Tibial artery (tissue), 4 donors: ENCODE measurements around the gene LRP1B.

Source experiments
- DNase-seq, 2 donors: peaks; one replicate each; pipeline ENCODE4 v3.0.0-alpha.2; 2019
- H3K27ac ChIP-seq, 2 donors: fragments of 200-600 bp; sonication (generic) in 1 of 2; 1 replicate in 1 of 2; 2 replicates in 1 of 2; pipeline ENCODE4 v1.5.1; 2018 to 2019; ENCODE audit warnings: mild to moderate bottlenecking in 1 of 2
- H3K27me3 ChIP-seq, 2 donors: fragments of 200-600 bp; sonication (generic) in 1 of 2; one replicate each; pipeline versions ENCODE4 v1.5.1 to v1.6.0; 2016 to 2019
- H3K36me3 ChIP-seq, 3 donors: fragments of 200-600 bp; sonication (generic) in 2 of 3; one replicate each; pipeline ENCODE4 v1.5.1; 2016 to 2019; ENCODE audit warnings: mild to moderate bottlenecking in 2 of 3
- H3K4me1 ChIP-seq, 4 donors: fragments of 200-600 bp; sonication (generic) in 2 of 4; 1 replicate in 3 of 4; 2 replicates in 1 of 4; pipeline ENCODE4 v1.5.1; 2016 to 2019
- H3K4me3 ChIP-seq, 2 donors: fragments of 200-600 bp; sonication (generic) in 1 of 2; 1 replicate in 1 of 2; 2 replicates in 1 of 2; pipeline ENCODE4 v1.5.1; 2018 to 2019; ENCODE audit warnings: mild to moderate bottlenecking in 2 of 2
- H3K9me3 ChIP-seq, 3 donors: fragments of 200-600 bp; sonication (generic) in 1 of 3; one replicate each; pipeline ENCODE4 v1.5.1; 2016 to 2019
- CTCF ChIP-seq, 2 experiments: fragments of 200-600 bp in 1 of 2; fragments of 450-650 bp in 1 of 2; IDR thresholded peaks; one replicate each; pipeline ENCODE4 v1.5.1; 2017 to 2019; ENCODE audit warnings: antibody characterized with exemption in 2 of 2, mild to moderate bottlenecking in 1 of 2, moderate library complexity in 1 of 2
- intact Hi-C: fragments of 100-400 bp; cut with DNase I; formaldehyde crosslinking; loops from one replicate; pipeline ENCODE4 v1.15.0; 2023; ENCODE audit warnings: low total_unique reads

The LRP1B gene

GRCh38 chr2:140862181-140862580 is 1268.6 kb downstream of the LRP1B start:
- H3K27ac ChIP-seq: no peak overlapping the region
- DNase-seq: no peak
- H3K36me3 ChIP-seq: no peaks in the 10 kb centered on the region
- intact Hi-C loops: loop anchor here (5.0 kb wide), 1 partner anchor 1070 kb away; no protein-coding TSS in a partner anchor
- no peak for TF ChIP-seq CTCF (IDR thresholded peaks at IDR 0.05)
- H3K4me1 ChIP-seq: no peaks in the 10 kb centered on the region
- no peaks in the 10 kb centered on the region for H3K9me3 ChIP-seq
- no peak overlapping the region for H3K4me3 ChIP-seq
- H3K27me3 ChIP-seq: no peaks in the 10 kb centered on the region

GRCh38 chr2:140861666-140862065 is 1269.2 kb downstream of the LRP1B start:
- Histone ChIP-seq H3K4me1 (no peaks in the 10 kb centered on the region), H3K4me3 (no peak overlapping the region), H3K9me3 (no peaks in the 10 kb centered on the region), H3K27ac (no peak overlapping the region), H3K27me3 (no peaks in the 10 kb centered on the region), H3K36me3 (no peaks in the 10 kb centered on the region)
- no peak for DNase-seq
- no peak for TF ChIP-seq CTCF (IDR thresholded peaks at IDR 0.05)
- intact Hi-C loops: loop anchor here (5.0 kb wide), 1 partner anchor 1069 kb away; no protein-coding TSS in a partner anchor

DNA sequence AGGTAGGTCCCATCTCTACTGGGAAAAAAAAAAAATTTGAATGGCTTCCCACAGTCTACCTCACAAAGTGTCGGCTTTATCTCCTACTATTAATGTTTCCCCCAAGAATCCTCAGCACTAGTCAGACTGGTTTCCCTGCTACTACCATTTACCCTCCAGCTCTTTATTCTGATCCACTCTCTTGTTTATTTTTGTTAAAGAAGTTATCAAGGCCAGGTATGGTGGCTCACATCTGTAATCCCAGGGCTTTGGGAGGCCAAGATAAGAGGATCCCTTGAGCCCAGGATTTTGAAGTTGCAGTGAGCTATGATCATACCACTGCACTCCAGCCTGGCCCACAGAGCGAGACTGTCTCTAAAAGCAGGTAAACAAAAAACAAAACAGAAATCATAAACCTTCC is 1275.3 kb downstream of the LRP1B start:
- Histone ChIP-seq H3K4me3 (no peak overlapping the region), H3K9me3 (no peaks in the 10 kb centered on the region), H3K4me1 (no peaks in the 10 kb centered on the region), H3K27ac (no peak overlapping the region), H3K27me3 (no peaks in the 10 kb centered on the region), H3K36me3 (no peaks in the 10 kb centered on the region)
- intact Hi-C loops: no loop called here
- no peak for TF ChIP-seq CTCF (IDR thresholded peaks at IDR 0.05)
- no peak for DNase-seq

DNA sequence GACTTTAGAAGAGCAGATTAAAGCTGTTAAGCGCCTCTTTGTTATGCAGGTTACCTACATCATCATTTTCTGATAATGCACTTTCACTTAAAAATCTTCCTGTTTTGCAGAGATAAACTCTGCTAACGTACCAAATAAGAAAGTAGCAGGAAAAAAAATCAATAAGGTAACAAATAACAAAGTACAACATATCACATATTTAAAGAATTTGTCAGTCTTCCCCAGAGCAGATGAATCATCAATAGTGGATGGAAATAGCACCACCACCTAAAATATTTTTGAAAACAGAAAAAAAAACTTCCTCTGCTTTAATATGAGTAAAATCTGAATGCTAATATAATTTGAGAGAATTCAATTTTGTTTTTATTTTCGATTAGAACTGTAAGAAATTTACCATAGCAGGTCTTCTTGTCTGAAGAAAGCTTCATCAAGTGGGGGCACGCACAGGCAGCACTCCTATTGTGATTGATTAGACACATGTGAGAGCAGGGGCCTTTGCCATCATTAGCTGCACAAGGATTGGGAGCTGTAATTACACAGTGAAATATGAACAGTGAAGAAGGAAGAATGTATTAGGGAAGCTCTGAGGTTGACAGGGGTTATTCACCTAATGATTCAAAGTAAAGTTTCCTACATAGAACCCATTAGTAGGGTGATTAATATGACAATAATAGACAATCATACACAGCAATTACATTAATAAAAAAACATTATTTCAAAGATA is 1279.4 kb downstream of the LRP1B start:
- TF ChIP-seq CTCF (IDR thresholded peaks at IDR 0.05): no peak
- no peak overlapping the region for H3K4me3 ChIP-seq
- H3K9me3 ChIP-seq: no peaks in the 10 kb centered on the region
- no peak for DNase-seq
- H3K36me3 ChIP-seq: no peaks in the 10 kb centered on the region
- H3K27ac ChIP-seq: no peak overlapping the region
- intact Hi-C loops: no loop called here
- no peaks in the 10 kb centered on the region for H3K27me3 ChIP-seq
- no peaks in the 10 kb centered on the region for H3K4me1 ChIP-seq

- Histone ChIP-seq H3K4me3 (no peak overlapping the region), H3K27ac (no peak overlapping the region), H3K36me3 (no peaks in the 10 kb centered on the region), H3K9me3 (no peaks in the 10 kb centered on the region), H3K4me1 (no peaks in the 10 kb centered on the region), H3K27me3 (no peaks in the 10 kb centered on the region)
- no peak for TF ChIP-seq CTCF (IDR thresholded peaks at IDR 0.05)
- intact Hi-C loops: no loop called here
- no peak for DNase-seq
Observed at GRCh38 chr2:140843186-140843585, 1287.6 kb downstream of the LRP1B start.
